ENCODE data around the gene KNL1. TPM values are rescaled to one million over a fixed set of nuclear protein-coding genes. Genes with fewer than 3 reads are reported as not detected.

KNL1 gene
- total and polyA plus RNA-seq, 2 of the 8 experiments (the other 6 are each of a cell fraction or from before 2014, with no cell fraction given): 4.4 to 22.5 TPM

DNA sequence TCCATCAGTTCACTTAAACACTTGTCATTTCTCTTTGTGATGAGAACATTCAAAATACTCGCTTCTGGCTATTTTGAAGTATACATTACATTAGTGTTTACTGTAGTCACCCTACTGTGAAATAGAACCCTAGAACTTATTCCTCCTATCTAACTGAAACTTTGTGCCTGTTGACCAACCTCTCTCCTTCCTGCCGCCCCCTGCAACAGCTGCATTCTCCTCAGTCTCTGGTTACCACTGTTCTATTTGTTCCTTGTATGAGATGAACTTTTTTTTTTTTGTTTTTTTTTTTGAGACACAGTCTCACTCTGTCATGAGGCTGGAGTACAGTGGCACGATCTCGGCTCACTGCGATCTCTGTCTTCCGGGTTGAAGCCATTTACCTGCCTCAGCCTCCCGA, 103.9 kb downstream of the KNL1 start:
- POLR2A ChIA-PET (ENCODE audit: partially characterized antibody): interaction anchor here (1.2 kb wide), 1 partner anchor 42 kb away, joined by 3 read pairs; no protein-coding TSS in a partner anchor
- H3K9ac ChIP-seq (replicated peaks in 1 of 4; ENCODE audit: extremely low read depth in 1 of 4, low read depth in 3 of 4, low read length in 3 of 4): no peak overlapping the region
- H3K23ac ChIP-seq (ENCODE audit: insufficient read length): no peak overlapping the region
- WGBS, 2 experiments (ENCODE audit: extremely low coverage in 1 of 2, insufficient coverage in 1 of 2, insufficient read length in 1 of 2, insufficient replicate concordance in 2 of 2, low coverage in 1 of 2, low lambda C conversion rate in 2 of 2, missing lambda C conversion rate in 1 of 2): 94% methylated on average over 7 of the region's 7 CpGs; no CpG with 5 or more reads in 1 of the 2 experiments
- H4K8ac ChIP-seq (ENCODE audit: extremely low read depth, insufficient read depth, low read length): no peak overlapping the region
- peaks cover 0 to 16% of the 10 kb centered on the region in 2 experiments; a peak in 2 of 4 replicates for H3K79me2 ChIP-seq (ENCODE audit: control insufficient read depth in 1 of 2, insufficient read depth in 2 of 2, low read length in 2 of 2)
- H3K27ac ChIP-seq (ENCODE audit: low read depth, low read length): no peak overlapping the region
- H4K20me1 ChIP-seq (replicated peaks in 1 of 2; ENCODE audit: control insufficient read depth in 1 of 2, insufficient read depth in 2 of 2, low read length in 2 of 2): peaks cover 2 to 4% of the 10 kb centered on the region in 2 experiments
- H3K23me2 ChIP-seq (ENCODE audit: low read depth, low read length): peaks cover 5% of the 10 kb centered on the region
- H3K4me3 ChIP-seq (ENCODE audit: extremely low read depth in 1 of 4, insufficient read depth in 2 of 4, low read depth in 3 of 4, low read length in 4 of 4): no peak overlapping the region
- DNase-seq (ENCODE audit: low read depth in 1 of 2, low spot score in 2 of 2) (no peak), FAIRE-seq (no peak)
- H3K4ac ChIP-seq (replicated peaks; ENCODE audit: insufficient read length, low read depth, low read length): no peak overlapping the region
- no peak overlapping the region for H3K14ac ChIP-seq (ENCODE audit: insufficient read length)
- CTCF ChIA-PET (ENCODE audit: partially characterized antibody): interaction anchor here (0.7 to 2.1 kb wide), 2 partner anchors 81 to 160 kb away, joined by 6 to 7 read pairs; no protein-coding TSS in a partner anchor
- H3K56ac ChIP-seq (replicated peaks; ENCODE audit: insufficient read length, low read depth, low read length): no peak overlapping the region
- H4K91ac ChIP-seq (replicated peaks; ENCODE audit: insufficient read length, low read length): no peak overlapping the region
- no peak overlapping the region for H4K5ac ChIP-seq (ENCODE audit: insufficient read length, low read depth, low read length)
- H2BK20ac ChIP-seq (ENCODE audit: low read length): no peak overlapping the region
- peaks cover 13 to 33% (median 24%) of the 10 kb centered on the region in 4 experiments for H3K36me3 ChIP-seq (ENCODE audit: control insufficient read depth in 2 of 4, insufficient read depth in 4 of 4, low read length in 3 of 4)
- no peaks in the 10 kb centered on the region for H3K9me3 ChIP-seq (ENCODE audit: insufficient read depth in 2 of 2, low read depth in 1 of 2, low read length in 1 of 2)
- no peak overlapping the region for H2BK12ac ChIP-seq (ENCODE audit: low read depth, low read length)
- peaks cover 4% of the 10 kb centered on the region; the same call in 1 of the 2 replicates for H3K79me1 ChIP-seq (ENCODE audit: low read depth, low read length)
- no peak overlapping the region for H2AK5ac ChIP-seq (ENCODE audit: low read depth, low read length)
- H2BK120ac ChIP-seq (replicated peaks; ENCODE audit: low read depth, low read length): no peak overlapping the region
- no peak overlapping the region for H2AFZ ChIP-seq (ENCODE audit: low read length)
- no peak overlapping the region for H3K4me2 ChIP-seq (ENCODE audit: insufficient read depth in 1 of 2, low read depth in 2 of 2, low read length in 2 of 2)
- no peak overlapping the region for H2BK15ac ChIP-seq (ENCODE audit: low read length)
- no peaks in the 10 kb centered on the region for H3K27me3 ChIP-seq (replicated peaks in 1 of 4; ENCODE audit: control insufficient read depth in 3 of 4, extremely low read depth in 1 of 4, insufficient read depth in 3 of 4, low read length in 3 of 4)
- H2BK5ac ChIP-seq (ENCODE audit: low read depth, low read length): no peak overlapping the region
- no peak overlapping the region for H3K18ac ChIP-seq (ENCODE audit: extremely low read depth, low read length)
- peaks cover 0 to 3% (median 1%) of the 10 kb centered on the region in 4 experiments; a peak in 1 of 7 replicates for H3K4me1 ChIP-seq (replicated peaks in 1 of 4; ENCODE audit: control insufficient read depth in 3 of 4, insufficient read depth in 4 of 4, low read length in 3 of 4)
- TF ChIP-seq SRF (IDR thresholded peaks at IDR 0.05; ENCODE audit: low read depth, low read length): no peak
- no peak for TF ChIP-seq EZH2 (IDR thresholded peaks at IDR 0.05; ENCODE audit: low read depth, low read length, severe bottlenecking)
- TF ChIP-seq GTF2F1 (IDR thresholded peaks at IDR 0.05; ENCODE audit: borderline replicate concordance, low read depth, low read length): no peak
- no peak for TF ChIP-seq POLR2A (IDR thresholded peaks at IDR 0.05; ENCODE audit: control extremely low read depth in 1 of 2, low read depth in 2 of 2, low read length in 2 of 2)
- TF ChIP-seq TAF7 (optimal IDR thresholded peaks at IDR 0.05; ENCODE audit: borderline replicate concordance, low read depth, low read length): no peak
- no peak for TF ChIP-seq NRF1 (IDR thresholded peaks at IDR 0.05; ENCODE audit: low read depth, low read length)
- TF ChIP-seq SP2 (IDR thresholded peaks at IDR 0.05; ENCODE audit: low read length): no peak
- no peak for TF ChIP-seq ATF2 (IDR thresholded peaks at IDR 0.05; ENCODE audit: low read length)
- no peak for TF ChIP-seq BACH1 (IDR thresholded peaks at IDR 0.05; ENCODE audit: low read length)
- no peak for TF ChIP-seq GABPA (IDR thresholded peaks at IDR 0.05; ENCODE audit: borderline replicate concordance, insufficient read depth, low read length)
- TF ChIP-seq ATF3 (IDR thresholded peaks at IDR 0.05; ENCODE audit: insufficient read depth, low read depth, low read length): no peak
- no peak for TF ChIP-seq PHF8 (conservative IDR thresholded peaks at IDR 0.05; ENCODE audit: low read depth, low read length)

Data from H1 (cell line).